ENCODE results near the gene PMEL. TPM values are rescaled to one million over a fixed set of nuclear protein-coding genes. Genes with fewer than 3 reads are reported as not detected.

The PMEL gene
- total and polyA plus RNA-seq, 2 donors from 2014 or later = 1.7 to 3.5 TPM

DNA sequence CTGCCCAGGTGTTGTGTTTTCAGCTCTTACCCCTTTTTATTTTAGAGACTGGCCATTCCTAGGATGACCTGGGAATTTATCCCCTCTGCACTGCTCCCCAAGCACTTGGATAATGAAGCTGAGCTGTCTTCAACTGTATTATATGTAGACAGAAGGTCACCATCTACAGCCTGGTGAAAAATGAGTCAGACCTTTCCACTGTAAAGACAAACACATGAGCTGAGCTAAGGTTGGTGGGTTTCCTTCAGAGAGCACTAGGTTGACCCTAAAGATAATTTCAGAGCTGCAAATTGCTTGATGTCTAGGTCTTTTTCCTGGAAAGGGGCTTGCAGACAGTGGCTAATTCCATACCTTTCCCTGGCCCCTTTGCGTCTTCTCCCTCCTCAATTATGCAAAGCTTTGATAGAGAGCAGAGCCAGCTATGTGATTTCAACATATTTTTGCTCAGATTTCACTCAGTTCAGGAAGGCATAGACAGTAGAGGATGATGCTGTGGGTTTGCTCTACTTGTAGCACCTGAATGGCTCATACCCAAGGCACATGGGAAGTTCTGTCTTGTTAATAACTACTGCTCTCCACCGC lies 45.8 kb upstream of the PMEL start:
- no peak overlapping the region for H3K27ac ChIP-seq (ENCODE audit: low read depth in 2 of 2, low read length in 2 of 2)
- no peak overlapping the region for H3K4me3 ChIP-seq (ENCODE audit: low read length in 3 of 3)
- H3K36me3 ChIP-seq (ENCODE audit: control insufficient read depth in 2 of 3, insufficient read depth in 3 of 3, low read length in 3 of 3) = no peaks in the 10 kb centered on the region
- intact Hi-C loops (cut with DNase I) = no loop called here
- no peaks in the 10 kb centered on the region for H3K27me3 ChIP-seq (ENCODE audit: control insufficient read depth, insufficient read depth, low read length)
- TF ChIP-seq, protein P1, sequence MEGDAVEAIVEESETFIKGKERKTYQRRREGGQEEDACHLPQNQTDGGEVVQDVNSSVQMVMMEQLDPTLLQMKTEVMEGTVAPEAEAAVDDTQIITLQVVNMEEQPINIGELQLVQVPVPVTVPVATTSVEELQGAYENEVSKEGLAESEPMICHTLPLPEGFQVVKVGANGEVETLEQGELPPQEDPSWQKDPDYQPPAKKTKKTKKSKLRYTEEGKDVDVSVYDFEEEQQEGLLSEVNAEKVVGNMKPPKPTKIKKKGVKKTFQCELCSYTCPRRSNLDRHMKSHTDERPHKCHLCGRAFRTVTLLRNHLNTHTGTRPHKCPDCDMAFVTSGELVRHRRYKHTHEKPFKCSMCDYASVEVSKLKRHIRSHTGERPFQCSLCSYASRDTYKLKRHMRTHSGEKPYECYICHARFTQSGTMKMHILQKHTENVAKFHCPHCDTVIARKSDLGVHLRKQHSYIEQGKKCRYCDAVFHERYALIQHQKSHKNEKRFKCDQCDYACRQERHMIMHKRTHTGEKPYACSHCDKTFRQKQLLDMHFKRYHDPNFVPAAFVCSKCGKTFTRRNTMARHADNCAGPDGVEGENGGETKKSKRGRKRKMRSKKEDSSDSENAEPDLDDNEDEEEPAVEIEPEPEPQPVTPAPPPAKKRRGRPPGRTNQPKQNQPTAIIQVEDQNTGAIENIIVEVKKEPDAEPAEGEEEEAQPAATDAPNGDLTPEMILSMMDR (IDR thresholded peaks at IDR 0.05; ENCODE audit: borderline replicate concordance, extremely low read depth, insufficient read depth) = no peak
- DNase-seq (no peak), FAIRE-seq (no peak)
- no peaks in the 10 kb centered on the region for H3K9me3 ChIP-seq (ENCODE audit: control insufficient read depth in 2 of 3, insufficient read depth in 1 of 3, low read length in 3 of 3)
- peaks cover 0 to 13% (median 11%) of the 10 kb centered on the region in 3 donors for H3K4me1 ChIP-seq (ENCODE audit: control insufficient read depth in 2 of 3, insufficient read depth in 2 of 3, low read depth in 1 of 3, low read length in 3 of 3)
- no peak overlapping the region for H3K9ac ChIP-seq (ENCODE audit: low read length in 3 of 3)

DNA sequence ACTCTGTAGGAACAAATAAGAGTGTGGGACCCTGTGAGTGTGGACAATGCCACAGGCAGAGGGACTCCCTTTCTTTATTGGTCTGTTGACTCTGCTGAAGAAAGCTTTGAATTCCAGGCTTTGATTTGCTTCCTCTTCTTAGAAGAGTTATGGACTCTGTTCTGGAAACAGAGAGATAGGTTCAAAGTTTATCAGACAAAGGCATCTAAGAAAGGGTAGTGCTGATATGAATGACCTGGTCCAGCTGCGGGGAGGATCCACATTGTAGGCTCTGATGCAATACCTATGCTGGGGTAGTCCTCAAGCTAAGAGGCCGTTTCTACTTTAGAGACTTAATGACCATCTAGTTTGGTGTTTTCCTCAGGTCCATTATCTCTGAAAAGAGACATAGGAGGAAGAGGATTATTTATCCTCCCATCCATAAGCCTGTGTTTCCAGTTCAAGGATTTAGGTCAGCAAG lies 44.3 kb upstream of the PMEL start:
- TF ChIP-seq, protein P1 (IDR thresholded peaks at IDR 0.05; ENCODE audit: borderline replicate concordance, extremely low read depth, insufficient read depth) = no peak
- no peaks in the 10 kb centered on the region for H3K27me3 ChIP-seq (ENCODE audit: control insufficient read depth, insufficient read depth, low read length)
- H3K4me3 ChIP-seq (ENCODE audit: low read length in 3 of 3) = no peak overlapping the region
- no peak overlapping the region for H3K9ac ChIP-seq (ENCODE audit: low read length in 3 of 3)
- intact Hi-C loops (cut with DNase I) = no loop called here
- DNase-seq = no peak
- peaks cover 0 to 13% (median 11%) of the 10 kb centered on the region in 3 donors for H3K4me1 ChIP-seq (ENCODE audit: control insufficient read depth in 2 of 3, insufficient read depth in 2 of 3, low read depth in 1 of 3, low read length in 3 of 3)
- H3K36me3 ChIP-seq (ENCODE audit: control insufficient read depth in 2 of 3, insufficient read depth in 3 of 3, low read length in 3 of 3) = no peaks in the 10 kb centered on the region
- no peak for FAIRE-seq
- H3K27ac ChIP-seq (ENCODE audit: low read depth in 2 of 2, low read length in 2 of 2) = no peak overlapping the region
- H3K9me3 ChIP-seq (ENCODE audit: control insufficient read depth in 2 of 3, insufficient read depth in 1 of 3, low read length in 3 of 3) = no peaks in the 10 kb centered on the region

DNA sequence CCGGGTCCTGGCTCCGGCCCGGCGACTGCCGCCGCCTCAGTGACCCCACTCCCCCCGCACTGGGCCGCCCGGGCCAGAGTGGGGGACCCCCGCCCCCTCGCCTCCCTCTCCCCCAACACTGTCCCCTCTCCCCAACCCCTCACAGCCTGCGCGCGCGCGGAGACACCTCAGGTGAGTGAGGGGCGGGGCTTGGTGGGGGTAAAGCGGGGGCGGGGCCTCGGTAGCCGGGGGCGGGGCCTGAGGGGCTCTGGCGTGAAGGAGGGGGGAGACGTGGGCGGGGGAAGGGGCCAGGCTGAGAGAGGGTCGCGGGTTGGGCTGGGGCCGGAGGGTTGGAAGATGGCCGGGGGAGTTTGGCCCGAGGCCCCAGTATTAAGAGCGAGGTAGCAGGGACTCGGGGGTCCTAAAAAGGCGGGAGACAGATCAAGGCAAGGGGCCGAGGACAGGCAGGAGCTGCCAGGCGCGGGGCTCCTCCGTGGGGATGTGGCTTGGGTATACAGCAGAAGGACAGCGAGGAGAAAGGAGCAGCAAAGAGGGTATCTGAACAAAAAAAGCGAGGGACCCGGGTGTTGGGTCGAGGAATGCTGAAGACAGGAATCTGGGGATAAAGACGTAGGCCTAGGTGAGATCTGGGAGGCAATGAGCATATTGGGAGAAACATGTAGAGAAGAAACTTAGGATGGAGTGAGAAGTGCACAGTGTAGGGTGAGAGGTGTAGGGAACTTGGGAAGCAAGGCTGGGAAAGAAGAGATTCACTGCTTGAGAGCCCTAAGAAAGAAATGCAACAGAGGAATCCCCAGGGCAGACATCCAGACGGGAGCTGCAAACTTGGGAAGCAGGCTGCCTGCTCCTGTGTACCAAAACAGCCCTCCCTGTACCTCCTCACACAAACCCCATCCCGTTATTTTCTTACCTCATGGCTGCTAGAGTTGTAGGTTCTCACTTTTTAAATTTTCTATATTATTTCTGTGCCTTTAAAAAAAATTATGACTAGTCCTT lies 42.0 kb upstream of the PMEL start:
- Histone ChIP-seq H3K4me3 (ENCODE audit: low read length in 3 of 3) (peak overlapping the region; percentile 47 to 75 (median 74)), H3K9ac (ENCODE audit: low read length in 3 of 3) (peak overlapping the region; percentile 2 to 77 (median 68)), H3K4me1 (ENCODE audit: control insufficient read depth in 2 of 3, insufficient read depth in 2 of 3, low read depth in 1 of 3, low read length in 3 of 3) (peaks cover 0 to 5% (median 2%) of the 10 kb centered on the region in 3 donors), H3K9me3 (ENCODE audit: control insufficient read depth in 2 of 3, insufficient read depth in 1 of 3, low read length in 3 of 3) (no peaks in the 10 kb centered on the region), H3K27me3 (ENCODE audit: control insufficient read depth, insufficient read depth, low read length) (no peaks in the 10 kb centered on the region), H3K27ac (ENCODE audit: low read depth in 2 of 2, low read length in 2 of 2) (peak overlapping the region; percentile 87 to 92), H3K36me3 (ENCODE audit: control insufficient read depth in 2 of 3, insufficient read depth in 3 of 3, low read length in 3 of 3) (peaks cover 0 to 10% (median 9%) of the 10 kb centered on the region in 3 donors)
- TF ChIP-seq, protein P1 (IDR thresholded peaks at IDR 0.05; ENCODE audit: borderline replicate concordance, extremely low read depth, insufficient read depth) = no peak
- DNase-seq (peak; percentile 84 to 95 (median 89)), FAIRE-seq (no peak)
- intact Hi-C loops (cut with DNase I) = no loop called here
